Type B pancreatic cell (in vitro differentiated cells): ENCODE measurements around the gene DAB2IP. TPM values are rescaled to one million over a fixed set of nuclear protein-coding genes. Genes with fewer than 3 reads are reported as not detected.

Experiments
- DNase-seq: peaks from one replicate; pipeline ENCODE4 v3.0.0; 2021; ENCODE audit warnings: mixed read lengths; ENCODE audit not compliant: unreplicated experiment; ENCODE audit errors: extremely low spot score
- H3K27ac Mint-ChIP-seq: 2 replicates; pipeline ENCODE4 v1.8.0; 2021; ENCODE audit warnings: mild to moderate bottlenecking, mixed read lengths
- H3K27me3 Mint-ChIP-seq: 2 replicates; pipeline ENCODE4 v1.8.0; 2021; ENCODE audit warnings: mixed read lengths
- H3K36me3 Mint-ChIP-seq: 2 replicates; pipeline ENCODE4 v1.8.0; 2021; ENCODE audit warnings: mixed read lengths
- H3K4me1 Mint-ChIP-seq: one replicate; pipeline ENCODE4 v1.8.0; 2021; ENCODE audit warnings: mixed read lengths; ENCODE audit not compliant: unreplicated experiment
- H3K4me3 Mint-ChIP-seq: 2 replicates; pipeline ENCODE4 v1.8.0; 2021; ENCODE audit warnings: mild to moderate bottlenecking, mixed read lengths
- H3K9me3 Mint-ChIP-seq: 2 replicates; pipeline ENCODE4 v1.8.0; 2021; ENCODE audit warnings: mixed read lengths
- total RNA-seq: library from RNA; stranded (reverse); gene quantifications from 2 replicates; pipeline ENCODE4 v1.2.1, GENCODE V29; 2021; ENCODE audit warnings: low replicate concordance
- TF ChIP-seq, protein P1 (sequence below): fragments of 200-600 bp; sonication (generic); conservative IDR thresholded peaks from 2 replicates; pipeline ENCODE4 v1.5.0; 2021; ENCODE audit warnings: antibody characterized with exemption, mild to moderate bottlenecking

Gene DAB2IP
- total RNA-seq, 1 donor from 2014 or later = 57.2 TPM

DNA sequence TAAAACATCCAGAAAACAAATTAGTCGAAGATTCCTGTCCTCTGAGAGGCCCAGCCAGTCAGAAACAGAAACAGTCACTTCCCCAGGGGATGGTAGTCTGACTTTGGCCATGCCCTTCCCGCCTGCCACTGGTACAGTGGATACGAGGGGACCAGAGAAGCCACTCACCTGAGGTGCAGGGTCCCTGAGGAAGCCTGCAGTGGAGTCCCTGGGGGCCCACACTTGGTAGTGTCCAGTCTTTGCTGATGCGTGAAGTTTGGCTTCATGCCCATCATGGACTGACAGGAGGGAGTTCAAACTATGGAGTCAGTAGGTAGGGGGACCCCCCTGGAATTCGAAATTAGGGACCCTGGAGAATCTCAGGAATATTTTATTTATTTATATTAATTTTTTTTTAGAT, 147.5 kb downstream of the DAB2IP start:
- Mint-ChIP-seq H3K36me3 (no peaks in the 10 kb centered on the region), H3K9me3 (peaks cover under 1% of the 10 kb centered on the region), H3K27ac (no peak overlapping the region), H3K4me1 (no peaks in the 10 kb centered on the region), H3K27me3 (peaks cover 8% of the 10 kb centered on the region), H3K4me3 (no peak overlapping the region)
- no peak for DNase-seq
- TF ChIP-seq, protein P1, sequence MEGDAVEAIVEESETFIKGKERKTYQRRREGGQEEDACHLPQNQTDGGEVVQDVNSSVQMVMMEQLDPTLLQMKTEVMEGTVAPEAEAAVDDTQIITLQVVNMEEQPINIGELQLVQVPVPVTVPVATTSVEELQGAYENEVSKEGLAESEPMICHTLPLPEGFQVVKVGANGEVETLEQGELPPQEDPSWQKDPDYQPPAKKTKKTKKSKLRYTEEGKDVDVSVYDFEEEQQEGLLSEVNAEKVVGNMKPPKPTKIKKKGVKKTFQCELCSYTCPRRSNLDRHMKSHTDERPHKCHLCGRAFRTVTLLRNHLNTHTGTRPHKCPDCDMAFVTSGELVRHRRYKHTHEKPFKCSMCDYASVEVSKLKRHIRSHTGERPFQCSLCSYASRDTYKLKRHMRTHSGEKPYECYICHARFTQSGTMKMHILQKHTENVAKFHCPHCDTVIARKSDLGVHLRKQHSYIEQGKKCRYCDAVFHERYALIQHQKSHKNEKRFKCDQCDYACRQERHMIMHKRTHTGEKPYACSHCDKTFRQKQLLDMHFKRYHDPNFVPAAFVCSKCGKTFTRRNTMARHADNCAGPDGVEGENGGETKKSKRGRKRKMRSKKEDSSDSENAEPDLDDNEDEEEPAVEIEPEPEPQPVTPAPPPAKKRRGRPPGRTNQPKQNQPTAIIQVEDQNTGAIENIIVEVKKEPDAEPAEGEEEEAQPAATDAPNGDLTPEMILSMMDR = no peak

DNA sequence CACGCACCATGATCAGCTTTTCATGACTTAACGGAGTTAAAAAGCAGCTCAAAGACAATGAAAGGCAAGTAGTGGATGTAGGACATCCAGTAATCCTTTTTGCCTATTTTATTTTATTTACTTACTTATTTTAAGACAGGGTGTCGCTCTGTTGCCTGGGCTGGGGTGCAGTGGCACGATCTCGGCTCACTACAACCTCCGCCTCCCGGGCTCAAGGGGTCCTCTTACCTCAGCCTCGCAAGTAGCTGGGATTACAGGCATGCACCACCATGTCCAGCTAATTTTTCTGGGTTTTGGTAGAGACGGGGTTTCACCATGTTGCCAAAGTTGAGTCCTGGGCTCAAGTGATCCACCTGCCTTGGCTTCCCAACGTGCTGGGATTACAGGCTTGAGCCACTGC, 148.9 kb downstream of the DAB2IP start:
- TF ChIP-seq, protein P1 = no peak
- no peaks in the 10 kb centered on the region for H3K4me1 Mint-ChIP-seq
- H3K36me3 Mint-ChIP-seq = no peaks in the 10 kb centered on the region
- DNase-seq = no peak
- no peak overlapping the region for H3K27ac Mint-ChIP-seq
- no peak overlapping the region for H3K4me3 Mint-ChIP-seq
- peaks cover 8% of the 10 kb centered on the region for H3K27me3 Mint-ChIP-seq
- H3K9me3 Mint-ChIP-seq = peaks cover 11% of the 10 kb centered on the region

DNA sequence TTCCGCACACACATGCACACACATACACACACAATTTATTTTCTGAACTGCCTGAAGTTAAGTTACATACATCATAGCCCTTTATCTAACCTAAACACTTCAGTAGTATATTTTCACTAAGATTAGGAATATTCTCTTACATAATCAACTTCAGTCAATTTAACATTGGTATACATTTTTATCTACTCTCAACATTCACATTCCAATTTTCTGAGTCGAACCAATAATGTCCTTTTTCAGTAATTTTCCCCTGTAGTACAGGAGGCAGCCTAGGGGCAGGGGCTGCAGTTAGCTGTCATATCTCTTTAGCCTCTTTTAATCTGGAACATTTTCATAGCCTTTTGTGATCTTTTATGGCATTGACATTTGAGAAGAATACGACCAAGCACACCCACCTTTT, 150.1 kb downstream of the DAB2IP start:
- TF ChIP-seq, protein P1 = no peak
- Mint-ChIP-seq H3K4me3 (no peak overlapping the region), H3K4me1 (no peaks in the 10 kb centered on the region), H3K9me3 (peaks cover 11% of the 10 kb centered on the region), H3K36me3 (no peaks in the 10 kb centered on the region), H3K27ac (no peak overlapping the region), H3K27me3 (peaks cover 8% of the 10 kb centered on the region)
- DNase-seq = no peak

DNA sequence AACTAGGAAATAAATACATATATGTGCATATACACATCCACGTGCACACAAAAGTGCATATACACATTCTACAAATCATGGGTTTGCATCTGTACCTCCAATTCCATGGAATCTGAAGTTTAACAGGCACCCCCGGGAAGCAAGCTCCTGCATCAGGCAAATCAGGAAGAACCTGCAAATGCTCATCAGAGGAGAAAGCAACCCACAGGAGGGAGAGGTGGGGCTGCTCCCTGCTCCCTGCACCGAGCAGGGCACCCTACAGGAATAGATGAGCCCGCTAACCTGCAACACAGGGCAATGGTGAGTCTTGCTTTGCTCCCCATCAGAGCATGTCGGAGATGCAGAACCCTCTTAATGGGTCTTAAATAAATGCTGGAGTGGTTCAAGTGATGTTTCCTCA, 151.3 kb downstream of the DAB2IP start:
- no peak for DNase-seq
- H3K27me3 Mint-ChIP-seq = peaks cover 8% of the 10 kb centered on the region
- no peaks in the 10 kb centered on the region for H3K36me3 Mint-ChIP-seq
- no peak overlapping the region for H3K27ac Mint-ChIP-seq
- TF ChIP-seq, protein P1 = no peak
- no peaks in the 10 kb centered on the region for H3K4me1 Mint-ChIP-seq
- H3K4me3 Mint-ChIP-seq = no peak overlapping the region
- H3K9me3 Mint-ChIP-seq = peaks cover 11% of the 10 kb centered on the region

DNA sequence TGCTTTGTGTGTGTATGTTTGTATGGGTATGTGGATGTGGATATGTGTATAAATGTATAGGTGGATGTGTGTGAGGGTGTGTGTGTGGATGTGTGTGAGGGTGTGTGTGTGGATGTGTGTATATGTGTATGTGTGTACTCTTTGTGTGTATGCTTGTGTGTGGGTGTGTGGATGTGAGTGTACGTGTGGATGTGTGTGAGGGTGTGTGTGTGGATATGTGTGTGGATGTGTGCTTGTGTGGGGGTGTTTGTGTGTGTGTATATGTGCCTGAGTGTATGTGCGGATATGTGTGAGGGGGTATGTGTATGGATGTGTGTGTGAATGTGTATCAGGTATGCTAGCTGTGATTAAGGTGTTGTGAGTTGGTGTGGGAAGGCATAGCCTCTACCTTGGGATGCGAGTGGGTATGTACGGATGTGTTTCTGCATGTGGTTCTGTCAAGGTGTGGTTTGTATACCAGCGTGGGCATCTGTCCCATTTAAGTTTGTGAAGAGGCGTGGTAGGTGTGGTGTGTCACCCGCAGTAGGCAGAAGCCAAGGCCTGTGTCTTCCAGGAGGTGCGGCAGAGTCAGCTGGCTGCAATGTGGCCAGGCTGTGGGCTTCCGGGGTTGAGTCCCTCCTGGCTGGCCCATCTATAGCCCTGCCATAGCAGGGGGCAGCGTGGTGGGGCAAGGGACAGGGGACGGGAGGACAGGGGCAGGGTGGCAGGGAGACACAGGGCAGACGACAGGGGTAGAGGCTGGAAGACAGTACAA, 155.8 kb downstream of the DAB2IP start:
- no peak for DNase-seq
- H3K27ac Mint-ChIP-seq = no peak overlapping the region
- H3K36me3 Mint-ChIP-seq = no peaks in the 10 kb centered on the region
- H3K9me3 Mint-ChIP-seq = peaks cover 11% of the 10 kb centered on the region
- TF ChIP-seq, protein P1 = no peak
- peaks cover 4% of the 10 kb centered on the region for H3K27me3 Mint-ChIP-seq
- no peaks in the 10 kb centered on the region for H3K4me1 Mint-ChIP-seq
- H3K4me3 Mint-ChIP-seq = no peak overlapping the region
